ENCODE results near the gene CD164.
"Not testable (repeated sequence)": the region's sequence is repeated elsewhere in the genome, so short reads cannot be mapped to it uniquely, and the experiment has no call there.

Gene CD164

GRCh38 chr6:109343518-109343917 is 38.7 kb downstream of the CD164 start:
- no peak for DNase-seq (ENCODE audit: low read depth in 2 of 3, low spot score in 2 of 3)

GRCh38 chr6:109342911-109343310 is 39.4 kb downstream of the CD164 start:
- no peak for DNase-seq (ENCODE audit: low read depth in 2 of 3, low spot score in 2 of 3)

GRCh38 chr6:109342506-109342905 is 39.8 kb downstream of the CD164 start:
- DNase-seq (ENCODE audit: low read depth in 2 of 3, low spot score in 2 of 3): no peak

GRCh38 chr6:109340811-109341210 is 41.5 kb downstream of the CD164 start:
- DNase-seq (ENCODE audit: low read depth in 2 of 3, low spot score in 2 of 3): no peak

DNA sequence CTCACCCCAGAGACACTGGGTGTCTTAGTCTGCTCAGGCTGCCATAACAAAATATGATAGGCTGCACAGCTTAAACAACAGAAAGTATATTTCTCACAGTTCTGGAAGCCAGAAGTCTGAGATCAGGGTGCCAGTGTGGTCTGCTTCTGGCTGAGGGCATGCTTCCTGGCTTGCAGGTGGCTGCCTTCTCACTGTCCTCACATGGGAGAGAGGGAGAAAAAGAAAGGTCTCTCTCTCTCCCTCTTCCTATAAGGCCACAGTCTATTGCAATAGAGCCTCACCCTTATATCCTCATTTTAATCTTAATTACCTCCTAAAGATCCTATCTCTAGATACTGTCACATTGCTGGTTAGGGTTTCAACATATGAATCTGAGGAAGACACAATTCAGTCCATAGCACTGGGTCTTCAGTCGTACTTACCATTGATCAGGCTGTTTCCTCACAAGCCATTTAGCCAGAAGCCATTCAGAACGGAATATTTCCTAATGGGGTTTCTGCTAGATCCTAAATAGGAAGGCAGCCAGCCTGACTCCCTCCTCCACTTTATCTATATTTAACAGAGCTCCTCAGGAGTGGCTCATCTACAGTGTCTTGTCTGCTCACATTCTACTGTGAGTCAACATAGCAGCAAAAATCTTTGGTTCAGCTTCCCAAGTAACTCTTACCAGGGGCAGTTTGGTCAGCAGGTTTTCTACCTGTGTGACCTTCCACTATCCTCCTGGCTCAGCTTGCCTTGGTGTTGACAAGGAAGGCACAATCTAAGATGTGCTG is 42.2 kb downstream of the CD164 start:
- DNase-seq (ENCODE audit: low read depth in 2 of 3, low spot score in 2 of 3): no peak

GRCh38 chr6:109336221-109336961 is 45.9 kb downstream of the CD164 start:
- DNase-seq (ENCODE audit: low read depth in 2 of 3, low spot score in 2 of 3): no peak

DNA sequence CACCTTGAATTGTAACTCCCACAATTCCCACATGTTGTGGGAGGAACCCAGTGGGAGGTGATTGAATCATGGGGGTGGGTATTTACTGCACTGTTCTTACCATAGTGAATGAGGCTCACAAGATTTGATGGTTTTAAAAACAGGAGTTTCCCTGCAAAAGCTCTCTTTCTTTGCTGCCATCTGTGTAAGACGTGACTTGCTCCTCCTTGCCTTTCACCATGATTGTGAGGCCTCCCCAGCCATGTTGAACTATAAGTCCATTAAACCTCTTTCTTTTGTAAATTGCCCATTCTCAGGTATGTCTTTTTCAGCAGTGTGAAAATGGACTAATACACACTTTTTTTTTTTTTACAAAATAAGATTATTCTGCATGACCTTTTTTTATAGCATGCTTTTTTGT is 48.4 kb downstream of the CD164 start:
- not testable (repeated sequence) for DNase-seq (ENCODE audit: low read depth in 2 of 3, low spot score in 2 of 3)

DNA sequence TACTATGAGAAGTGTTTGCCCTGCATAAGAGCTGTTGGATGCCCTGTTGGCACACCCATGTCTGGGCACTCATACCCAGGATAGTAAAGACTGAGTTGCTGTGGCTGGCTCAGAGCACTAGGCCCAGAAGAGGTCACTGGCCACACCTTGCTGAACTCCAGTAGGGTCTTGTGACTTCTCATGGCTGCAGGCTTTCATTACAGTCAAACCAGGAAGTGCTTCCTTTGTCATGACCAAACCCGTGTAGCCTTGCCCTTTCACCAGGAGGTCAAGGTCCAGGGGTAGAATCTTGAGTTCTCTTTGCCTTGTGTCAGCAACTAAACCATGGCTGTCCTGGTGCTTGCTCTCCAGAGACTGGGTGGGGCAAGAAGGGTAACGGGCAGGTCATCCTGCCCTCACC is 49.5 kb downstream of the CD164 start:
- no peak for DNase-seq (ENCODE audit: low read depth in 2 of 3, low spot score in 2 of 3)

- DNase-seq (ENCODE audit: low read depth in 2 of 3, low spot score in 2 of 3): no peak
Observed at GRCh38 chr6:109331081-109331480, 51.2 kb downstream of the CD164 start.

DNA sequence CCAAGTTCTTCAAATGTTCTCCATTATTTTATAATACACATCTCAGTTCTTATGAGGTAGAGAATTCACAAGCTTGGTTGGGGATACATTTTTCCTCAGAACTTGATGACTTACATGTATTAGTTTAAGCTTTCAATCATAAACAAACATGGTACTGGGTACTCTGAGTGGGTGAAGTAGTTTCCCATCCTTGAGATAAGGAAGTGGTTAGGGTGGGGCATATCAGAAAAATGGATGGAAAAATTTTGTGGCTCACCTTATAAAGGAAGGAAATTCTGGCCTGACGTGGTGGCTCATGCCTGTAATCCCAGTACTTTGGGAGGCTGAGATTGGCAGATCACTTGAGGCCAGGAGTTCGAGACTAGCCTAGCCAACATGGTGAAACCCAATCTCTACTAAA is 52.0 kb downstream of the CD164 start:
- no peak for DNase-seq (ENCODE audit: low read depth in 2 of 3, low spot score in 2 of 3)

DNA sequence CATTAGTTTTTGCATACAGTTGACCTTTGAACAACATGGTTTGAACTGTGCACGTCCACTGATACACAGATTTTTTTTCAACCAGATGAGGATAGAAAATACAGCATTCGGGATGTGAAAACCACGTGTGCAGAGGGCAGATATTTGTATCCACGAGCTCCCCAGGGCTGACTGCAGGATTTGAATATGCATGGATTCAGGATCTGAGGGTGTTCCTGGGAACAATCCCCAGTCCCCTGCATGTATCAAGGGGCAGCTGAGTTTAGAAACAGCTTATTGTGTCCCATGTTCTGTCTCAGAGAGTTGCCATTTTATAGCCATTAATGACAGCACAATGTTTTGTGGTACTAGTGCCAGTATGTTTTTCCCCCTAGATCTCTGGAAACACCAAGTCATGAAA is 53.6 kb downstream of the CD164 start:
- DNase-seq (ENCODE audit: low read depth in 2 of 3, low spot score in 2 of 3): no peak

GRCh38 chr6:109327959-109328358 is 54.3 kb downstream of the CD164 start:
- DNase-seq (ENCODE audit: low read depth in 2 of 3, low spot score in 2 of 3): no peak

- DNase-seq (ENCODE audit: low read depth in 2 of 3, low spot score in 2 of 3): no peak
Observed at GRCh38 chr6:109327491-109327890, 54.8 kb downstream of the CD164 start.

GRCh38 chr6:109326351-109326750 is 55.9 kb downstream of the CD164 start:
- no peak for DNase-seq (ENCODE audit: low read depth in 2 of 3, low spot score in 2 of 3)

- no peak for DNase-seq (ENCODE audit: low read depth in 2 of 3, low spot score in 2 of 3)
Observed at GRCh38 chr6:109325400-109325801, 56.9 kb downstream of the CD164 start.

- no peak for DNase-seq (ENCODE audit: low read depth in 2 of 3, low spot score in 2 of 3)
Observed at GRCh38 chr6:109323241-109323640, 59.0 kb downstream of the CD164 start.

DNA sequence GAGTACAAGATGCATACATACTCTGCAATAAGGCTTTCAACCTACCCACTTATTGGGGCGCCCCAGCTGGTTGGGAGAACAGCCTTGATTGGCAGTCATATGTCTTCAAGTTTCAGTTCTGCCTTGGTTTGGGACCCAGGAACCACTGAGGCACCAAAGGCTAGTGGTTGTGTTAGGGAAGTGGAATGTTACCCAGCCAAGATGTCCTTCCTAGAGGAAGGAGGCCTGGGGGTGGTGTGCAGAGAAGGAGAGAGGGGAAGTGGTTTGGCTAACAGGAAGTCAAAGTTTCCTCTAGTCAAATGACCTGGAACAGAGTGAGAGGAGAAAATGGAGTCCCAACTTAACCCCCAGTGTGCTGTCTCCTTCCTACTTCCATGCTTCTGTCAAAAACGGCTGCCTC is 59.4 kb downstream of the CD164 start:
- DNase-seq (ENCODE audit: low read depth in 2 of 3, low spot score in 2 of 3): no peak

- no peak for DNase-seq (ENCODE audit: low read depth in 2 of 3, low spot score in 2 of 3)
Observed at GRCh38 chr6:109321752-109322151, 60.5 kb downstream of the CD164 start.

- DNase-seq (ENCODE audit: low read depth in 2 of 3, low spot score in 2 of 3): no peak
Observed at GRCh38 chr6:109320072-109320471, 62.2 kb downstream of the CD164 start.

DNA sequence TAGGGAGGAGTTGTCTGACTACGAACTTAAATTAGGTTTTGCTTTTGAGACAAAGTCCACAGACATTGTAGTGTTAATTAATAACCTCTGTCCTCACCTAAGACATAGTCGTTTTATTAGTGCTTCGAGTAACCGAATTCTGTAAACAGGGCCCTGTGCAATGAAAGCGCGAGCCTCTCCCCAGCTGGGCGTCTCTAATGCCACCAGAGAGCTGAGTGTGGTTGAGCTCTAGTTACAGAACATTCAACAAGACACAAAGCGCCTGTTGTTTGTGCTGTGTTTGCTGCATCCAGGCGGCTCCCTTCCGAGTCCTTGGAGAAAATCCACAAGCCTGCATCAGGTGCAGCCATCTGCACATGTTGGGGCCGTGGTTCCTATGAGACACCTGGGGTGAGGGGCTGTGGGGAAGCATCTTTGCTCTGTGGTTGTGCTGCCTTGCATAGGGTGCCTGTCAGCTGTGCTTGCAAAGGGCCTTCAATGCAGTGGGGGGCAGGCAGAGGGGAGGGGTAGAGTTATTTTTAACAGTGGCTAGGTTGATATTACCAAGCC is 63.9 kb downstream of the CD164 start:
- no peak for DNase-seq (ENCODE audit: low read depth in 2 of 3, low spot score in 2 of 3)

- no peak for DNase-seq (ENCODE audit: low read depth in 2 of 3, low spot score in 2 of 3)
Observed at GRCh38 chr6:109316909-109317308, 65.4 kb downstream of the CD164 start.

Measured in activated CD8-positive, alpha-beta memory T cell treated with anti-CD3 and anti-CD28 coated beads for 48 hours (primary cell).